Breast epithelium (tissue), 3 donors: Measurements from ENCODE around the gene NRBP1.

Experiments used
- POLR2A ChIP-seq: fragments of 450-650 bp; IDR thresholded peaks from one replicate; pipeline ENCODE4 v1.6.1; 2016; ENCODE audit warnings: antibody characterized with exemption, mild to moderate bottlenecking, moderate library complexity
- POLR2AphosphoS5 ChIP-seq, 3 donors: sonication (generic); formaldehyde crosslinking; IDR thresholded peaks; one replicate each; pipeline ENCODE4 v1.6.1; 2017; ENCODE audit warnings: antibody characterized with exemption in 3 of 3
- TF ChIP-seq, protein P1 (sequence below), 3 donors: fragments of 450-650 bp; IDR thresholded peaks; one replicate each; pipeline ENCODE4 v1.5.1; 2016 to 2017; ENCODE audit warnings: antibody characterized with exemption in 3 of 3, mild to moderate bottlenecking in 3 of 3, moderate library complexity in 3 of 3

DNA sequence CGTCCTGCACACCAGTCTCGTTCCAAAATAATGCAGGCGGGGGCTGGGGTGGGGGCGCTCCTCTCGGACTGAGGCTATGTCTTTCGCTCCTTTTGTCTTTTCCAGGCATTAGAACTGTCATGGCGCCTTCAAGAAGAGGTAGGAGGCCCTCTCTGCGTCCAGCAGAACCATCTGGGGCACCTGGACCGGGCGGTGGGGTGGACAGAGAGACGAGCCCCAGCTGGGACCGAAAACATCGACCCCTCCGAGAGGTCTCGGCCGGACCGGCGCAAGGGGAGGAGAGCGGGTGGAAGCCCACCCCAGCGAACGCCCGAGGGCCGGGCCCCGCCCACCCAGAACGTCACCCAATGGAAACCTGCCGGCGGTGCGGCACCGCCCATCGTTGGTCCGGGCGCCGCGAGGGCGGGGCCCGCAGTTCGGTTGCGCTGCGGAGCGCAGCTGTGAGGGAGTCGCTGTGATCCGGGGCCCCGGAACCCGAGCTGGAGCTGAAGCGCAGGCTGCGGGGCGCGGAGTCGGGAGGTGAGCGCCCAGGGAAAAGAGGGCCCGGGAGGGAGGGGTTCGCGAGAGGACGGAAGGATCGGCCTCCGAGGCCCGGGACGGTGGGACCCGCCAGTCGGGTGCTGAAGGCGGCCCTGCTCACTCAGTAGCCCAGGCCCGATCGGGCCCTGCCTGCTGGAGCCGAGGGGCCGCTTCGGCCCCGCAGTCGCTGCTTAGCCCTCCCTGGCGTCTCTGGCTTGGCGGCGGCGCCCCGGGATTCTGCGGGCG lies at the start of gene NRBP1:
- peak; percentile 91 for TF ChIP-seq POLR2A
- TF ChIP-seq, protein P1, sequence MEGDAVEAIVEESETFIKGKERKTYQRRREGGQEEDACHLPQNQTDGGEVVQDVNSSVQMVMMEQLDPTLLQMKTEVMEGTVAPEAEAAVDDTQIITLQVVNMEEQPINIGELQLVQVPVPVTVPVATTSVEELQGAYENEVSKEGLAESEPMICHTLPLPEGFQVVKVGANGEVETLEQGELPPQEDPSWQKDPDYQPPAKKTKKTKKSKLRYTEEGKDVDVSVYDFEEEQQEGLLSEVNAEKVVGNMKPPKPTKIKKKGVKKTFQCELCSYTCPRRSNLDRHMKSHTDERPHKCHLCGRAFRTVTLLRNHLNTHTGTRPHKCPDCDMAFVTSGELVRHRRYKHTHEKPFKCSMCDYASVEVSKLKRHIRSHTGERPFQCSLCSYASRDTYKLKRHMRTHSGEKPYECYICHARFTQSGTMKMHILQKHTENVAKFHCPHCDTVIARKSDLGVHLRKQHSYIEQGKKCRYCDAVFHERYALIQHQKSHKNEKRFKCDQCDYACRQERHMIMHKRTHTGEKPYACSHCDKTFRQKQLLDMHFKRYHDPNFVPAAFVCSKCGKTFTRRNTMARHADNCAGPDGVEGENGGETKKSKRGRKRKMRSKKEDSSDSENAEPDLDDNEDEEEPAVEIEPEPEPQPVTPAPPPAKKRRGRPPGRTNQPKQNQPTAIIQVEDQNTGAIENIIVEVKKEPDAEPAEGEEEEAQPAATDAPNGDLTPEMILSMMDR (IDR thresholded peaks at IDR 0.05) = peak in 1 of 3 donors; percentile 13
- TF ChIP-seq POLR2AphosphoS5 (IDR thresholded peaks at IDR 0.05) = peak; percentile 94 to 95 (median 94)
